ENCODE results near the gene RANBP2.
"Not testable (repeated sequence)": the region's sequence is repeated elsewhere in the genome, so short reads cannot be mapped to it uniquely, and the experiment has no call there.

RANBP2 gene

DNA sequence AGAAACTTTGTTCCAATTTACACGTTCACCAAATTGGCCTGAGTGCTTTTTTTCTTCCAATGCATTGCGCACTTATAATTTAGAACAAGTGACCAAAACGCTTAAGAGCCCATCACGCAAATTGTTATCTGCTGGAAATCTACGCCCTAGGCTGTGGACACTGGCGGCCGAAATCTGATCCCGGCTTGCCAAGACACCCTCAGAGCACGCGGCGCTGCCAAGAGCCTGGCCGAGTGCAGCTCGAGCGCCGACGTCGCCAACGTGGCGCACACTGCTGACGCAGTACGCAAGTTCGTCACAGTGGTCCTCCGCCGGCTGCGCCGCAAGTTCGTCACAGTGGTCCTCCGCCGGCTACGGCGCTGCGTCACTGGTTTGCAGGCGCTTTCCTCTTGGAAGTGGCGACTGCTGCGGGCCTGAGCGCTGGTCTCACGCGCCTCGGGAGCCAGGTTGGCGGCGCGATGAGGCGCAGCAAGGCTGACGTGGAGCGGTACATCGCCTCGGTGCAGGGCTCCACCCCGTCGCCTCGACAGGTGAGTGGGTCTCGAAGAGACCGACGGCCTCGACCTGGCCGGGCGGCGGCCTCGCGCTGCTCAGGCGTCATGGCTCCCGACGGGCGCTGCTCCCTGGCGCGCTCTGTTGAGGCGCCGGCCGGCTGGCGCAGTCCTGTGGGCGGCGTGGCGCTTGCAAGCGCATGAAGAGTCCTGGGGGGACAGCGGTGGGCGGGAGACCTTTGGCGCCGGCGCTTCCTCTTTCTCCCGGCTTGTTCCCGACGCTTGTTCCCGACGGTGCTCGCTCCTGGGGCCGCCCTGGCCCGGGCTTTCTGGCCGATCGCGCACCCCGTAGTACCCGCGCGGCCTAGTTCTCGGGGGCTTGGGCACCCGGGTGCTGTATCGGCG, at the start of gene RANBP2:
TSS of gene RANBP2 (plus strand) at position 334 of the 896 bp plus-strand sequence. CDS start at position 459, 125 bp downstream.
- DNase-seq = peak; percentile 97

DNA sequence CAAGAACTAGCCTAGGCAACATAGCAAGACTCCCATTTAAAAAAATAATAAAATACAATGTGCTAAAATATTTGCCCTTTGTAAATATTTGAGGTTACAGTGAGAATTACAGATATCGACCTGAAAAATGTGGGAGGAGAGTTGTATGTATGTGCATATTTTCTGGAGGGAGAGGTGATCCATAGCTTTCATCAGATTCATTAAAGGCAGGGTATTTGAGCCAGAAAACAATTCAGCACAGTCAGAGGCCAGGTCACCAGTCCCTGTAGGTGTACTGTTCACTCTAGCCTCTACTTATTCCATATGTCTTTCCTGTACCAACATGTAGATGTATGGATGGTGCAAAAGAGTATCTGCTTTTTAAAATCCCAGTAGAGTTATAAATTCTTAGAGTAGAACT, 49.0 kb upstream of the RANBP2 start:
- not testable (repeated sequence) for DNase-seq

DNA sequence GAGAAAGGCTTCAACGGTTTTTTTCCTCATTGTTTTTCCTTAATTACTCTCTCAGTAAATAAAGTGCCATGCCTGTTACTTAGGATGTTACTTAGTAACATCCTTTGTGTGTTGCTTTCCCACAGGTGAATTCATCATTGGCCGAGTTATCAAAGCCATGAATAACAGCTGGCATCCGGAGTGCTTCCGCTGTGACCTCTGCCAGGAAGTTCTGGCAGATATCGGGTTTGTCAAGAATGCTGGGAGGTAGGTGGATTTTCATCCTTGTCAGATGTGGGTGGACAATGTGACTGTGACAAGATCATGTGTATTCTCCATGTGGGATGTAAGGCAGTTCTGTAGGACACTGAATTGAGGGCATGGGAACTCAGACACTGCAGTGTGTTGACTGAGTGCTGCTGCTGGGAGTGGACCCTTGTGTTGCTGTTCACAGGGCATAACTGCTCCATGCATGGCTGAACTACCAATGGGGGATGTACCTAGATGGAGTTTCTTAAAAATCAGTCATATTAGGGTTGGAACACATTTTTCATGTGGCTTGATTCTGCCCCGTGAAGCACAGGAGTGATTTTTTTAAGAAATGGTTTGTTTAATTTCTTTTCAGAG, 47.0 kb upstream of the RANBP2 start:
- DNase-seq = not testable (repeated sequence)

DNA sequence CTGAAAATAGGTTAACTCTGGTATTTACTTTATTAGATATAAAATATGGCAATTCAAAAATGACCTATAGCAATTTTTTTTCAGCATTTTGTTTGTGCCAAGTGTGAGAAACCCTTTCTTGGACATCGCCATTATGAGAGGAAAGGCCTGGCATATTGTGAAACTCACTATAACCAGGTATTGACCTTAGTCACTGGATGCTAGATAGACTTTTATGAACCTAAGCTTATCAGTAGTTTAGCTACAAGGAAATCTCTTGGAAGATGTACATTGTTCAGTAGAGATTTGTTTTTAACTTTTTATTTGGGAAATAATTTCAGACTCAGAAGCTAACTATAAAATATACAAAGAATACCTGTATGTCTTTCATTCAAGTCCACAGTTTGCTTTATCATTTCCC, 42.8 kb upstream of the RANBP2 start:
- DNase-seq = not testable (repeated sequence)

DNA sequence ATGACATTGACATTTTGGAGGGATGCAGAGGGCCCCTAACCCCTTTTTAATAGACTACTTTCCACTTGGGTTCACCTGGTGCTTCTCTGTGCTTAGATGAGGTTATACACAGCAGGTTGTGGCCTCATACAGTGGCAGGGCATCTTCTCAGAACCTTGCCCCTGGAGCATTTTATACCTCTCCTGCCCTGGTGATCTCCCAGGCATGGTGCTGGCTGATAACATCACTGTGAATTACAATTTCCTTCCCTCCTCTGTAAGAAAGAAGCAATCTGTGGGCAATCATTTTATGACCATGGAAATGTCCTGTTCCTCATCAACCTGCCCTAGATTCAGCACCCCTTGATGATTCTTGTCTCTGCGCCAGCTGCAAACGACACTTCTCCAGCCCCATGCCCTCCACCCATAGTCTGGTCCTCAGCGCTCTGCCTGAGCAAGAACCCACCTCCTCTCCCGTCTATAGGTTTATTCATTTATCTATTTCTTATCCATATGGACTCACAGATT, 42.0 kb upstream of the RANBP2 start:
- DNase-seq = not testable (repeated sequence)

DNA sequence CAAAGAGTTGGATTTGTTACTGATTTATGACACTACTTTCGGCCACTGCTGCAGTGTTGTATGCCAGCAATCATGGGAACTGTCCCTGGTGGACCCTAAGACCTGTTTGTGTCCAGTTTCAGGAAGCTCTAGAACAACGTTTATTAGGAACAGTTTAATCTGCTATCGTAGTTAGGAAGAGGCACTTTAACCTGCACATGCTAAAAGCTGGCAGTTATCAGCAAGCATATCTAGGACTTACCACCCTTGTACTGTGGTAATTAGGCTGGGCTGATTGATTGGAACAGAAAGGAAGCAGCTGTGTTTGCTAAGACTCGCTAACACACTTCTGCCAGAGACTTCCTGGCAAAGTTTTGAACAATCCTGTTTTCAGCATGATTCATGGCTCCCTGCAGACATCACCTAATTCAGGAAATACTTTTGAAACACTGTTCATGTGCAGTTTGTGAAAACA, 41.1 kb upstream of the RANBP2 start:
- DNase-seq = not testable (repeated sequence)

DNA sequence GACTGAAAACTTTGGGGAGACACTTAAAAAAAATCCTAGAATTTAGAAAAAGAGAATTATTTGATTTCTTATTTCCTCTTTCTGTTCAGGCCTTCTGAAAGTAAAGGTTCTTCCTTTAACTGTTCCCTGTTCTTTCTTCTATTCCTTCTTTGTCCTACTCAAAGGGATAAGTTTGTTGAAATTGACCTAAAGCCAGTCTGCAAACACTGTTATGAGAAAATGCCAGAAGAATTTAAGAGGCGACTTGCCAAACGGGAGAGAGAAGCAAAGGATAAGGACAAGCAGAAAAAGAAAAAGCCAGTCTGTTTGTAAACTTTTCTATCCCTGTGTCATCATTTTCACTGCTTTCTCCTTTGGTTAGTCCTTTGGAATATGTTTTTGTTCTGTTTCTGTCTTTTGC, 38.5 kb upstream of the RANBP2 start:
- not testable (repeated sequence) for DNase-seq

DNA sequence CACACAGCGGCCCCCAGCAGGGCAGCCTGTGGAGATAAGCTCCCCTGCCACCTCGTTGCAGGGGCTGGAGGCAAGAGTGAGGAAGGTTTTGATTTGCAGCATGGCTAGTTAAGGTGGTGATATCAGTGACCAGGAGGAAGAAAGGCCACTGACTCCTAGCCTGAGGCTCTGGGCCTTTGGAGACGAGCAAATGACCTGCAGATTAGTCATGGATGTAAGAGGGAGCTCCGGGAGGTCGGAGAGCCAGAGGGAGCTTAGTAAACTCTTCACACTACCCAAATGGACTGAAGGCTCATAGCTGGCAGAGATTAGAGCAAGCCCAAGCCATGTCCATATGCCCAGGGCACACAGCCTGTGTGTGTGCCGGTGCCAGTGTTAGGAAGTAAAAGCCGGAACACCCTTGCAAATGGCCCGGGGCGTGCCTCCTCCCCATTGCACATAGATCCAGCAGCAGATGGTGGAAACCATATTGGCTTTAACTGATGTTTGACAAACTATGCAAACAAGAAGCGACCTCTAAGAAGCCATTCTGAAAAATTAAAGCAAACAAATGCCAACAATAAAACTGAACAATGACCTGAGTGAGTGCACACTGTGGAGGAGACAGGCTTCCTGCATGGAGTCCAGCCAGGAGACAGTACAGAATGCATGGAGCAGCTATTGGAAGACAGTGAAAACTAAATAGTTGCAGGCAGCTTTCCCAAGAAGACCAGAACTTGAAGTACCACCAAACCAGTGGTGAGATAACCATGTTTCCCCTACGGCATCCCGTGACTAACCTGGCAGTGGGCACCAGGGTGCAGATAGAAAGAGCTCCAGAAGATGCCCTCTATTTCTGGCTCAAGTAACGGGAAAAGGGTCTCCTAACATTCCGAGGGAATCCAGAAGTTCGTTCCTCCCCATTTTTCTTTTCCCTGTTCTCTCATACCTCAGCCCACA, 30.2 kb upstream of the RANBP2 start:
- DNase-seq = not testable (repeated sequence)

DNA sequence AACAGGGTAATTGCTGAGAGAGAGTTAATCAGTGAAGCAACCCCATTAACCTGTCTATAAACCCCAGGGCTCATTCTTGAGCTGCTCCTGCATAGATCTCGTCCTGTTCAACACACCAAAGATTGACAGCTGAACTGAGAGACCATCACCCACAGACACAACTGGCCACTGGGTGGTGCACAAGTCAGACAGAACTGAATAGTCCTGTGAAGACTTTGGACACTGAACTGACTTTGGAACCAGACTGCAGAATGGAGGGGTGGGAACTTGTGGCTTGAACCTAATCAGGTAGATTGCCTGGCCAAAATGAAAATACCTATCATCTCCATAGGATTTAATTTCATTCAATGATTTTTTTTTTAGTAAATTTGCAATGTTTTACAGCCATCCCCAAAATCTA, 29.3 kb upstream of the RANBP2 start:
- not testable (repeated sequence) for DNase-seq

DNA sequence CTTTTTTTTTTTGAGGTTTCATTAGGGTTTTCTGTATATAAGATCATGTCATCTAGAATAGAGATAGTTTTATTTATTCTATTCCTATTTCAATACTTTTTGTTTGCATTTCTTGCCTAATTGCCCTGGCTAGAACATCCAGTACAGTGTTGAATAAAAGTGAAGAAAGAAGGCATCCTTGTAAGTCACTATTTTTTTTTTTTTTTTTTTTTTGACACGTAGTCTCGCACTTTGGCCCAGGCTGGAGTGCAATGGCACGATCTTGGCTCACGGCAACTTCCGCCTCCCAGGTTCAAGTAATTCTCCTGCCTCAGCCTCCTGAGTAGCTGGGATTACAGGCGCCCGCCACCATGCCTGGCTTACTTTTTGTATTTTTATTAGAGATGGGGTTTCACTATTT, 27.8 kb upstream of the RANBP2 start:
- DNase-seq = no peak

DNA sequence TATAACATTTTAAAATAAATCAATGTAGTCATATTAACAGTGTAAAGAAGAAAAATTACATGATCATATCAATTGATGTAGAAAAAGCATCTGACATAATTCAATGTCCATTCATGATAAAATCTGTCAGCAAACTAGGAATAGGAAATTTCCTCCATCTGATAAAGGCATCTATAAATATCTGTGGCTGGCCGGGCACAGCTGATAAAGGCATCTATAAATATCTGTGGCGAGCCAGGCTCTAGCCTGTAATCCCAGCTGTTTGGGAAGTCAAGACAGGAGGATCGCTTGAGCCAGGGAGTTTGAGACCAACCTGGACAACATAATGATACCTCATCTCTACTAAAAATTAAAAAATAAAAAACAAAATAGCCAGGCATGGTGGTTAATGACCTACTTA, 18.1 kb upstream of the RANBP2 start:
- no peak for DNase-seq

DNA sequence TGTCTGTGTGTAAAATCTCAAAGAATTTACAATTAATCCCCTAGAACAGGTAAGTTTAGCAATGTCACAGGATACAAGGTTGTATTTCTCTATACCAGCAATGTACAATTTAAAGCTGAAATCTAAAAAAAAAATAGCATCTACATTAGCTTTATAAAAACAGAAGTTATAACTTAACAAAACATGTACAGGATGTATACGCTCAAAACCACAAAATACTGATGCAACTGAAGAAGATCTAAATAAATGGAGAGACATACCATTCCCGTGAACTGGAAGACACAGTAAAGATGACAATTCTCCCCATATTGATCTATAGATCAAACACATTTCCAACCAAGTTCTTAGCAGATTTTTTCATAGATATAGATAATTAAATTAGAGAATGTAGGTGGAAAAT, 17.5 kb upstream of the RANBP2 start:
- no peak for DNase-seq

DNA sequence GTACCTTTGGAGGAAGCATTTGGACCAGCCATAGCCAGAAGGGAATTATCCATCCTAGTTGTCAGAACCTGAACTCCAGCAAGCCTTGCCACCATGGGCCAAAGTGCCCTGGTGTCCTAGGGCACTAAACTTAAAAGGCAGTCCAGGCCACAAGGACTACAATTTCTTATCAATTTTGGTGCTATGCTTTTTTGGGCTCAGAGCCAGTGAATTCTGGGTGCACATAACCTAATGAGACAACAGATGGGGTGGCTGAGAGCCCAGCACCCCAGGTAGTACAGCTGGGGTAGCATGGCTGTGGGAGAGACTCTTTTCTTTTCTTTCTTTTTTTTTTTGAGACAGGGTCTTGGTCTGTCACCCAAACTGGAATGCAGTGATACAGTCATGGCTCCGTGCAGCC, 14.4 kb upstream of the RANBP2 start:
- DNase-seq = no peak

DNA sequence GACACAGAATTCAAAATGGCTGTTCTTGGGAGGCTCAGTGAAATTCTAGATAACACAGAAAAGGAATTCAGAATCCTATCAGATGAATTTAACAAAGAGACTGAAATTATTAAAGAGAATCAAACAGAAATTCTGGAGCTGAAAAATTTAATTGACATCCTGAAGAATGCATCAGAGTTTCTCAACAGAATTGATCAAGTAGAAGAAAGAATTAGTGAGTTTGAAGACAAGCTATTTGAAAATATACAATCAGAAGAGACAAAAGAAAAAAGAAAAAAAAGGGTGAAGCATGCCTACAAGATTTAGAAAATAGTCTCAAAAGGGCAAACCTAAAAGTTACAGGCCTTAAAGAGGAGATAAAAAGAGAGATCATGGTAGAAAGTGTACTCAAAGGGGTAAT, 12.0 kb upstream of the RANBP2 start:
- no peak for DNase-seq

DNA sequence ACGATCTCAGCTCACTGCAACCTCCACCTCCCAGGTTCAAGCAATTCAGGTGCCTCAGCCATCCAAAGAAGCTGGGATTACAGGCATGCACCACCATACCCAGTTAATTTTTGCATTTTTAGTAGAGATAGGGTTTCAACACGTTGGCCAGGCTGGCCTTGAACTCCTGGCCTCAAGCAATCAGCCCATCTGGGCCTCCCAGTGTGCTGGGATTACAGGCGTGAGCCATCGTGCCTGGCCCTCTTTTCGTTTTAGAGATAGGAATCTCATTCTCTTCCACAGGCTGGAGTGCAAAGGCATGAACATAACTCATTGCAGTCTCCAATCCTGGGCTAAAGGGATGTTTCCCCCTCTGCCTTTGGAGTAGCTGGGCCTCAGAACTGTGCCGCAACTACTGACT, 2.3 kb upstream of the RANBP2 start:
- not testable (repeated sequence) for DNase-seq

DNA sequence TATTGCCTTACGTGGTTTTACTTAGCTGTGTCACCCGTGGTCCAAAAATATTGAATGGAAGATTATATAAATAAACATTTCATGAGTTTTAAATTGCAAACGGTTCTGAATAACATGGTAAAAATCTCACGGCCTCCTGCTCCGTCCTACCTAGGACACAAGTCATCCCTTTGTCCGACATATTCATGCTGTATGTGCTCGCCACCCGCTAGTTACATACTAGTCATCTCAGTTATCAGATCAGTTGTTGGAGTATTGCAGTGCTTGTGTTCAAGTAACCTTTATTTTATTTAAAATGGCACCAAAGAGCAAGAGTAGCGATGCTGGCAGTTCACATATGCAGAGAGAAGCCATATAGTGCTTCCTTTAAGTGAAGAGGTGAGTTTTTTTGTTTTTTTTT, 6.8 kb downstream of the RANBP2 start:
- not testable (repeated sequence) for DNase-seq

DNA sequence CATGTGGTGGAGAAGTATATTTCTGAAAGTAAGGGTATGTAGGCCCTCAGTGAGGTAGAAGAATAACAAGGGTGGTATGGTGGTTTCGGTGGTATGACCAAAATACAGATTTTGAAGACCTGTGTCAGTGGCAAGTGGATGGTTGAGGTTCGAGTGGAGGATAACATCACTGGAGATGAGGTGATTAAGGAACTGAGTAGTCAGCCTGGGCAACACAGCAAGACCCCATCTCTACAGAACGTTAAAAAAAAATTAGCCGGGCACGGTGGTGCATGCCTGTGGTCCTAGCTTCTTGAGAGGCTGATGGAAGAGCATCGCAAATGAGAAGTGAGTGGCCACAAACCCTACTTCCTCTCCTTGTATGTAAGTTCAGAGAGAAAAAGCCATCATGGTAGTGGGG, 15.4 kb downstream of the RANBP2 start:
- not testable (repeated sequence) for DNase-seq

DNA sequence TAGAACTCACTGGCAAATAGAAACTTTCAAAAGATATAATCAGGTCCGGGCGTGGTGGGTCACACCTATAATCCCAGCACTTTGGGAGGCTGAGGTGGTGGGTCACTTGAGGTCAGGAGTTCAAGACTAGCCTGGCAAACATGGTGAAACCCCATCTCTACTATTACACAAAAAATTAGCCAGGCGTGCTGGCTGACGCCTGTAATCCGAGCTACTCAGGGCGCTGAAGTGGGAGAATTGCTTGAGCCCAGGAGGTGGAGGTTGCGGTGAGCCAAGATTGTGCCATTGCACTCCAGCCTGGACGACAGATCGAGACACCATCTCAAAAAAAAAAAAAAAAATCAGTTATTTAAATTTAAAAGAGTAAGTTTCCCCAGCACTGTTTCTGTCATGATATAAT, 38.7 kb downstream of the RANBP2 start:
- not testable (repeated sequence) for DNase-seq

DNA sequence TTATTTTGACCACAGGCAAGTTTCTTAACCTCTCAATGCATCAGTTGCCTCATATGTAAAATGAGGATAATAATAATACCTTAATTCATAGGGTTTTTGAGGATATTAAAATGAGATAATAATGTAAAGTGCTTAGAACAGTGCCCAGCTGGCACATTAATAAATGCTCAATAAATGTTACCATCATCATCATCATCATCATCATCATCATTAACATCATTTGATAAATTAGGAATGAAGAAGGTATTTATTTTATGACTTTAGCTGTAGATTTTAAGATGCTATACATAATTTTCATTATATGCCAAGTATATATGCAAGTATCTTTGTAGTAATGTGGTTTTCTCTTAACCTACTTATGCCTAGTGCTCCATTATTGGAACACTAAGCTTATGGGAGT, 43.3 kb downstream of the RANBP2 start:
- DNase-seq = not testable (repeated sequence)

DNA sequence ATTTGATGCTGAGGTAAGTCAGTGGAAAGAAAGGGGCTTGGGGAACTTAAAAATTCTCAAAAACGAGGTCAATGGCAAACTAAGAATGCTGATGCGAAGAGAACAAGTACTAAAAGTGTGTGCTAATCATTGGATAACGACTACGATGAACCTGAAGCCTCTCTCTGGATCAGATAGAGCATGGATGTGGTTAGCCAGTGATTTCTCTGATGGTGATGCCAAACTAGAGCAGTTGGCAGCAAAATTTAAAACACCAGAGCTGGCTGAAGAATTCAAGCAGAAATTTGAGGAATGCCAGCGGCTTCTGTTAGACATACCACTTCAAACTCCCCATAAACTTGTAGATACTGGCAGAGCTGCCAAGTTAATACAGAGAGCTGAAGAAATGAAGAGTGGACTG, 47.4 kb downstream of the RANBP2 start:
- DNase-seq = not testable (repeated sequence)

DNA sequence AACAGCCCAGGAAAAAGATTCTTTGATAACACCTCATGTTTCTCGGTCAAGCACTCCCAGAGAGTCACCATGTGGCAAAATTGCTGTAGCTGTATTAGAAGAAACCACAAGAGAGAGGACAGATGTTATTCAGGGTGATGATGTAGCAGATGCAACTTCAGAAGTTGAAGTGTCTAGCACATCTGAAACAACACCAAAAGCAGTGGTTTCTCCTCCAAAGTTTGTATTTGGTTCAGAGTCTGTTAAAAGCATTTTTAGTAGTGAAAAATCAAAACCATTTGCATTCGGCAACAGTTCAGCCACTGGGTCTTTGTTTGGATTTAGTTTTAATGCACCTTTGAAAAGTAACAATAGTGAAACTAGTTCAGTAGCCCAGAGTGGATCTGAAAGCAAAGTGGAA, 48.6 kb downstream of the RANBP2 start:
- not testable (repeated sequence) for DNase-seq

DNA sequence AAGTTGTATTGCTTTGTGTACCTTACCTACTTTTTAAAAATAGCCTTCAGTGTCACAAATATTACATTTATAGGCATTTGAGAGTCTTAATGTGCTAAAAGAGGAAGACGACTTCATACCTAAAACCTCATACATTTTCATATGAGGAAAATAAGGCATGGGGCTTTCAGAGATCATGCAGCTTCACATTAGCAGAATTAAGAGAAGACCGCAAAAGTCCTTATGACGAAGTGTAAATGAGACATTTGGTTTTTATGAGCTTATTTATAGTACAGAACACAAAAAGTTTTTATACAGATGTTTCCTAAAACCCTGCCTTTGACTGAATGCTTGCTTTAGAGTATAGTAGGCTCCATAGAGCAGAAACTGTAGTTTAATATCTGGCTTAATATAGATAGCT, 57.2 kb downstream of the RANBP2 start:
- DNase-seq = no peak

DNA sequence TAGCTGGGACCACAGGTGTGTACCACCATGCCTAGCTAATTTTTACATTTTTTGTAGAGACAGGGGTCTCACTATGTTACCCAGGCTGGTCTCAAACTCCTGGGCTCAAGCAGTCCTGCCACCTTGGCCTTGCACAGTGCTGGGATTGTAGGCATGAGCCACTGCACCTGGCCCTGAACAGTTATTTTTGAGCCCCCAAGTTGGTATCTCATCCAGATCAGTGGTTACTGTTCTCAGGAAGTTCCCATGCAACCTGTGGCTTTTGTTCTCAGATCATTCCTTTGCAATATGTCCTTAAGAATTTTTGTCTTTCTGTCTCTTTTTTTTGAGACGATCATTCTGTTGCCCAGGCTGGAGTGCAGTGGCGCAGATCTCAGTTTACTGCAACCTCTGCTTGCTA, 59.6 kb downstream of the RANBP2 start:
- no peak for DNase-seq
